ENCODE data around the gene KCNH3. TPM values are rescaled to one million over a fixed set of nuclear protein-coding genes. Genes with fewer than 3 reads are reported as not detected.

The KCNH3 gene
- total and polyA plus RNA-seq, 2 of the 13 experiments (the other 11 are each of a cell fraction or from before 2014, with no cell fraction given), result 0.01 to 0.07 TPM

GRCh38 chr12:49567611-49568441 lies 29.0 kb downstream of the KCNH3 start, which contains the start of gene MCRS1 (continued):
- TF ChIP-seq, protein P1, sequence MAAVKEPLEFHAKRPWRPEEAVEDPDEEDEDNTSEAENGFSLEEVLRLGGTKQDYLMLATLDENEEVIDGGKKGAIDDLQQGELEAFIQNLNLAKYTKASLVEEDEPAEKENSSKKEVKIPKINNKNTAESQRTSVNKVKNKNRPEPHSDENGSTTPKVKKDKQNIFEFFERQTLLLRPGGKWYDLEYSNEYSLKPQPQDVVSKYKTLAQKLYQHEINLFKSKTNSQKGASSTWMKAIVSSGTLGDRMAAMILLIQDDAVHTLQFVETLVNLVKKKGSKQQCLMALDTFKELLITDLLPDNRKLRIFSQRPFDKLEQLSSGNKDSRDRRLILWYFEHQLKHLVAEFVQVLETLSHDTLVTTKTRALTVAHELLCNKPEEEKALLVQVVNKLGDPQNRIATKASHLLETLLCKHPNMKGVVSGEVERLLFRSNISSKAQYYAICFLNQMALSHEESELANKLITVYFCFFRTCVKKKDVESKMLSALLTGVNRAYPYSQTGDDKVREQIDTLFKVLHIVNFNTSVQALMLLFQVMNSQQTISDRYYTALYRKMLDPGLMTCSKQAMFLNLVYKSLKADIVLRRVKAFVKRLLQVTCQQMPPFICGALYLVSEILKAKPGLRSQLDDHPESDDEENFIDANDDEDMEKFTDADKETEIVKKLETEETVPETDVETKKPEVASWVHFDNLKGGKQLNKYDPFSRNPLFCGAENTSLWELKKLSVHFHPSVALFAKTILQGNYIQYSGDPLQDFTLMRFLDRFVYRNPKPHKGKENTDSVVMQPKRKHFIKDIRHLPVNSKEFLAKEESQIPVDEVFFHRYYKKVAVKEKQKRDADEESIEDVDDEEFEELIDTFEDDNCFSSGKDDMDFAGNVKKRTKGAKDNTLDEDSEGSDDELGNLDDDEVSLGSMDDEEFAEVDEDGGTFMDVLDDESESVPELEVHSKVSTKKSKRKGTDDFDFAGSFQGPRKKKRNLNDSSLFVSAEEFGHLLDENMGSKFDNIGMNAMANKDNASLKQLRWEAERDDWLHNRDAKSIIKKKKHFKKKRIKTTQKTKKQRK (IDR thresholded peaks at IDR 0.05; ENCODE audit: low read length), result no peak
- TF ChIP-seq E2F1 (CRISPR knock-in tag; IDR thresholded peaks at IDR 0.05) (no peak), ZNF678 (CRISPR knock-in tag; IDR thresholded peaks at IDR 0.05) (no peak), ZBTB10 (CRISPR knock-in tag; IDR thresholded peaks at IDR 0.05; ENCODE audit: borderline replicate concordance) (peak; percentile 100), TRIM24 (CRISPR knock-in tag; IDR thresholded peaks at IDR 0.05) (no peak), ZKSCAN5 (CRISPR knock-in tag; IDR thresholded peaks at IDR 0.05) (no peak), TFAP4 (IDR thresholded peaks at IDR 0.05; ENCODE audit: borderline replicate concordance, low read depth) (peak; percentile 58; the same call in 1 of the 2 replicates), NR2F2 (IDR thresholded peaks at IDR 0.05; ENCODE audit: borderline replicate concordance, low read depth) (no peak)
- TF ChIP-seq, protein P2, sequence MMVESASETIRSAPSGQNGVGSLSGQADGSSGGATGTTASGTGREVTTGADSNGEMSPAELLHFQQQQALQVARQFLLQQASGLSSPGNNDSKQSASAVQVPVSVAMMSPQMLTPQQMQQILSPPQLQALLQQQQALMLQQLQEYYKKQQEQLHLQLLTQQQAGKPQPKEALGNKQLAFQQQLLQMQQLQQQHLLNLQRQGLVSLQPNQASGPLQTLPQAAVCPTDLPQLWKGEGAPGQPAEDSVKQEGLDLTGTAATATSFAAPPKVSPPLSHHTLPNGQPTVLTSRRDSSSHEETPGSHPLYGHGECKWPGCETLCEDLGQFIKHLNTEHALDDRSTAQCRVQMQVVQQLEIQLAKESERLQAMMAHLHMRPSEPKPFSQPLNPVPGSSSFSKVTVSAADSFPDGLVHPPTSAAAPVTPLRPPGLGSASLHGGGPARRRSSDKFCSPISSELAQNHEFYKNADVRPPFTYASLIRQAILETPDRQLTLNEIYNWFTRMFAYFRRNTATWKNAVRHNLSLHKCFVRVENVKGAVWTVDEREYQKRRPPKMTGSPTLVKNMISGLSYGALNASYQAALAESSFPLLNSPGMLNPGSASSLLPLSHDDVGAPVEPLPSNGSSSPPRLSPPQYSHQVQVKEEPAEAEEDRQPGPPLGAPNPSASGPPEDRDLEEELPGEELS (CRISPR knock-in tag; IDR thresholded peaks at IDR 0.05), result peak; percentile 37; the same call in 1 of the 2 replicates

Measured in HepG2 (cell line).